ENCODE results near the gene BTBD7. TPM values are rescaled to one million over a fixed set of nuclear protein-coding genes. Genes with fewer than 3 reads are reported as not detected.

The BTBD7 gene
- total RNA-seq, 2 donors from 2014 or later, result 42.8 to 48.6 TPM

DNA sequence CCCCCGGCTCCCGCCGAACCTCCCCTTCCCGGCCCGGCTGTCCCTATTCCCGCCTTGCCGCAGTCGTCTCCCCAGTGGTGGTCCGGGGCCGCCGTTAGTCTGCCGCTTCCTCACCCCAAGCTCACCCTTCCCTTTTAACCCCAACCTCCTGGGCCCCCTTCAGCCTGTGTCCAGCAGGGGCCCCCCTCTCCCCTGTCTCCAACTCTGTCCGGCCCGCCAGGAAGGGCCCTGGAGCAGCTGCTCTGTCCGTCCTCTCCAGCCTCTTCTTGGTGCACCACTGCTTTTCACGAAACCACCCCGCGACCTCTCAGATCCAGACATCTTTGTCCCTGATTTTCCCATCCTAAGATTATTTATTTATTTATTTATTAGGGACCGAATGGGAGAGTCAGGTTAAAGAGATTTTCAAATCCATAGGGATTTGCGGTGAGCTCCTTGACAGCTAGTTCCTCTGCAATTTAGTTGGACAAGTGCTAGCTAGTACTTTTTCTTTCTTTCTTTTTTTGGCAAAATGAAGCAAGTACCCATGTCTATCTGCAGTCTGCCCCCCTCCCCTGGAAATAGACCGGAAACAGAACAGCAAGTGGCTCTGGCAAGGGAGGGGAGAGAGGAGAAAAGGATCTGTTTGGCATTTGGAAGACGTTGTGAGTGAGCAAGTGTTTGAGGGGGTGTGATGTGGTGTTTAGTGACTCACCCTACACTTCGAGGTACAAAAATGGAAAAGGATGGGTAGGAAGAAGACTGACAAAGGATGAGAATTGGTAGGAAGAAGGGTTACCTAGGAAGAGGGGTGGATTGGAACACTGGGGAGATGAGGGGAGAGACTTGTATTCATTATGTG lies 125.1 kb downstream of the BTBD7 start:
- Mint-ChIP-seq H3K27ac (peak overlapping the region; percentile 90), H3K4me3 (peak overlapping the region; percentile 95), H3K9me3 (no peaks in the 10 kb centered on the region), H3K4me1 (peaks cover 13% of the 10 kb centered on the region), H3K27me3 (ENCODE audit: insufficient read depth) (no peaks in the 10 kb centered on the region), H3K36me3 (ENCODE audit: low read depth) (peaks cover 16% of the 10 kb centered on the region)
- peak; percentile 83 for DNase-seq
- H3K27me3 ChIP-seq (ENCODE audit: control insufficient read depth, insufficient read depth, low read length, poor library complexity, severe bottlenecking), result no peaks in the 10 kb centered on the region
- peaks cover 25% of the 10 kb centered on the region for H3K36me3 ChIP-seq (ENCODE audit: control insufficient read depth, insufficient read depth, low read length)
- H3K4me3 ChIP-seq (ENCODE audit: low read length), result peak overlapping the region; percentile 87
- no peaks in the 10 kb centered on the region for H3K9me3 ChIP-seq (ENCODE audit: control insufficient read depth, low read length)
- no peaks in the 10 kb centered on the region for H3K4me1 ChIP-seq (ENCODE audit: control insufficient read depth, insufficient read depth, low read length)
- 1% methylated on average over 15 to 23 of the region's 23 CpGs for whole genome bisulfite sequencing, 2 experiments (ENCODE audit: insufficient coverage in 1 of 2, insufficient read length in 1 of 2)
- H3K9ac ChIP-seq (ENCODE audit: extremely low read depth, low read length, poor library complexity, severe bottlenecking), result peak overlapping the region; percentile 60
- TF ChIP-seq, protein P1, sequence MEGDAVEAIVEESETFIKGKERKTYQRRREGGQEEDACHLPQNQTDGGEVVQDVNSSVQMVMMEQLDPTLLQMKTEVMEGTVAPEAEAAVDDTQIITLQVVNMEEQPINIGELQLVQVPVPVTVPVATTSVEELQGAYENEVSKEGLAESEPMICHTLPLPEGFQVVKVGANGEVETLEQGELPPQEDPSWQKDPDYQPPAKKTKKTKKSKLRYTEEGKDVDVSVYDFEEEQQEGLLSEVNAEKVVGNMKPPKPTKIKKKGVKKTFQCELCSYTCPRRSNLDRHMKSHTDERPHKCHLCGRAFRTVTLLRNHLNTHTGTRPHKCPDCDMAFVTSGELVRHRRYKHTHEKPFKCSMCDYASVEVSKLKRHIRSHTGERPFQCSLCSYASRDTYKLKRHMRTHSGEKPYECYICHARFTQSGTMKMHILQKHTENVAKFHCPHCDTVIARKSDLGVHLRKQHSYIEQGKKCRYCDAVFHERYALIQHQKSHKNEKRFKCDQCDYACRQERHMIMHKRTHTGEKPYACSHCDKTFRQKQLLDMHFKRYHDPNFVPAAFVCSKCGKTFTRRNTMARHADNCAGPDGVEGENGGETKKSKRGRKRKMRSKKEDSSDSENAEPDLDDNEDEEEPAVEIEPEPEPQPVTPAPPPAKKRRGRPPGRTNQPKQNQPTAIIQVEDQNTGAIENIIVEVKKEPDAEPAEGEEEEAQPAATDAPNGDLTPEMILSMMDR (conservative IDR thresholded peaks at IDR 0.05), result peak; percentile 65
- peak overlapping the region; percentile 84 for H3K27ac ChIP-seq (ENCODE audit: low read depth, low read length)

DNA sequence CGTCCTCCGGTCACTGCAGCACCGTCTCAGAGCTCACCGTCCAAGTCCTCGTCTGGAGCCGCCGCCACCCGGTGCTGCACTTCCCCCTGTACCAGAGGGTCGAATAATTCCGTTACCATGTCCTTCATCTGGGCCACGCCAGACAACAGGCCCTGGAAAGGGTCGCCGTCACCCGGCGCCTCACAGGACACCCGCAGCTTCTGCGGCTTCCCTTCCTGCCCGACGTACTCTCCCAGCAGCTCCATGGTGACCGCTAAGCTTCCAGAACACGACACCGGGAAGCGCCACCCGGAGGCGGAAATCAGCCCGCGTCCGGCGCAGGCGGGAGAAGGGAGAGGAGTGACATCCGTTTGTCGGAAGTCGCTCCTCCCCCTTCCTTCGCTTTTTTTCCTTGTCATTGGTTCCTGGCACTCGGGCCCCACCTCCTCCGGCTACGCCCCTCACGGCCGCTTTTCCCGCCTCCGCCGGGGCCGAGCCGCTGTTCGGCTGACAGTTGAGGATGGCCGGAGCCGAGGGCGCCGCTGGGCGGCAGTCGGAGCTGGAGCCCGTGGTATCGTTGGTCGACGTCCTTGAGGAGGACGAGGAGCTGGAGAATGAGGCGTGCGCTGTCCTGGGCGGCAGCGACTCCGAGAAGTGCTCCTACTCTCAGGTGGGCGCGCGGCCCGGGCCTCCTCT lies 125.9 kb downstream of the BTBD7 start, which contains the start of the genes GON7 and UBR7:
TSS of gene GON7 (minus strand) at position 273 of the 675 bp plus-strand sequence. CDS start at position 245, 28 bp downstream.
TSS of gene UBR7 (plus strand) at position 464 of the 675 bp plus-strand sequence. CDS start at position 500, 36 bp downstream.
- H3K36me3 ChIP-seq (ENCODE audit: control insufficient read depth, insufficient read depth, low read length), result peaks cover 18% of the 10 kb centered on the region
- peak within 1 kb of the TSS; percentile 87 for H3K4me3 ChIP-seq (ENCODE audit: low read length)
- H3K4me3 Mint-ChIP-seq, result peak within 1 kb of the TSS; percentile 95
- H3K9ac ChIP-seq (ENCODE audit: extremely low read depth, low read length, poor library complexity, severe bottlenecking), result peak within 1 kb of the TSS; percentile 89
- H3K36me3 Mint-ChIP-seq (ENCODE audit: low read depth), result peaks cover 10% of the 10 kb centered on the region
- TF ChIP-seq, protein P1 (conservative IDR thresholded peaks at IDR 0.05), result no peak
- no peaks in the 10 kb centered on the region for H3K4me1 ChIP-seq (ENCODE audit: control insufficient read depth, insufficient read depth, low read length)
- peak; percentile 99 for DNase-seq
- H3K27me3 Mint-ChIP-seq (ENCODE audit: insufficient read depth), result no peaks in the 10 kb centered on the region
- H3K27me3 ChIP-seq (ENCODE audit: control insufficient read depth, insufficient read depth, low read length, poor library complexity, severe bottlenecking), result no peaks in the 10 kb centered on the region
- peaks cover 13% of the 10 kb centered on the region for H3K4me1 Mint-ChIP-seq
- no peaks in the 10 kb centered on the region for H3K9me3 ChIP-seq (ENCODE audit: control insufficient read depth, low read length)
- peak within 1 kb of the TSS; percentile 99 for H3K27ac Mint-ChIP-seq
- no peaks in the 10 kb centered on the region for H3K9me3 Mint-ChIP-seq
- H3K27ac ChIP-seq (ENCODE audit: low read depth, low read length), result peak within 1 kb of the TSS; percentile 91
- 0% methylated on average over 21 to 64 of the region's 65 CpGs for WGBS, 2 experiments (ENCODE audit: insufficient coverage in 1 of 2, insufficient read length in 1 of 2)

DNA sequence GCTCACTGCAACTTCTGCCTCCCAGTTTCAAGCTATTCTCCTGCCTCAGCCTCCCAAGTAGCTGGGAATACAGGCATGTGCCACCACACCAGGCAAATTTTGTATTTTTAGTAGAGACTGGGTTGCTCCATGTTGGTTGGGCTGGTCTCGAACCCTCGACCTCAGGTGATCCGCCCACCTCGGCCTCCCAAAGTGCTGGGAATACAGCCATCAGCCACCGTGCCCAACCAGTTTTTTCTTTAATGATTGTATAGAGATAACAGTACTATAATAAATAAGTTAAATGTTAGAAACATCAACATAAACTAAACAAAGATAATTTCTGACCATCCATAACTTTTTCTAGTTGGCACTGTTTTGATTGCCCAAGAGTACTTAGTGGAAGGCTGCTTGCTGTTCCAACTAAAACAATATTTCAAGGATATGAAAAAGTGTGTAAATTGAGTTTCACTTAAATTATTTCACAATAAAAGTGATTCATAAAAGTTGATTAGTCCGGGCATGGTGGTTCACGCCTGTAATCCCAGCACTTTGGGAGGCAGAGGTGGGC lies 131.6 kb downstream of the BTBD7 start:
- TF ChIP-seq, protein P1 (conservative IDR thresholded peaks at IDR 0.05), result no peak
- H3K36me3 ChIP-seq (ENCODE audit: control insufficient read depth, insufficient read depth, low read length), result peaks cover 9% of the 10 kb centered on the region
- DNase-seq, result no peak
- H3K4me3 ChIP-seq (ENCODE audit: low read length), result no peak overlapping the region
- no peaks in the 10 kb centered on the region for H3K9me3 ChIP-seq (ENCODE audit: control insufficient read depth, low read length)
- H3K27ac ChIP-seq (ENCODE audit: low read depth, low read length), result no peak overlapping the region
- H3K4me1 ChIP-seq (ENCODE audit: control insufficient read depth, insufficient read depth, low read length), result no peaks in the 10 kb centered on the region
- Mint-ChIP-seq H3K36me3 (ENCODE audit: low read depth) (peaks cover 8% of the 10 kb centered on the region), H3K9me3 (no peaks in the 10 kb centered on the region), H3K27ac (no peak overlapping the region), H3K4me1 (peaks cover 9% of the 10 kb centered on the region), H3K27me3 (ENCODE audit: insufficient read depth) (no peaks in the 10 kb centered on the region), H3K4me3 (no peak overlapping the region)
- WGBS, 2 experiments (ENCODE audit: insufficient coverage in 1 of 2, insufficient read length in 1 of 2), result 97 to 100% methylated on average over 1 to 6 of the region's 7 CpGs
- no peak overlapping the region for H3K9ac ChIP-seq (ENCODE audit: extremely low read depth, low read length, poor library complexity, severe bottlenecking)
- no peaks in the 10 kb centered on the region for H3K27me3 ChIP-seq (ENCODE audit: control insufficient read depth, insufficient read depth, low read length, poor library complexity, severe bottlenecking)
